GM18951 (cell line): ENCODE data around the gene TMEM52B.
"Not testable (repeated sequence)": the region's sequence is repeated elsewhere in the genome, so short reads cannot be mapped to it uniquely, and the experiment has no call there.

Source experiments
- POLR2A ChIP-seq: IDR thresholded peaks from 4 replicates; pipeline ENCODE4 v1.6.1; 2011; ENCODE audit warnings: mild to moderate bottlenecking; ENCODE audit not compliant: insufficient read length, insufficient read depth; ENCODE audit errors: extremely low read depth
- in situ Hi-C: fragments of 300-500 bp; cut with MboI; formaldehyde crosslinking; loops from one replicate; pipeline ENCODE4 v1.12.0; 2022; ENCODE audit warnings: low sequenced_read_pairs, mixed read lengths, inconsistent platforms; ENCODE audit not compliant: unreplicated experiment

TMEM52B gene

DNA sequence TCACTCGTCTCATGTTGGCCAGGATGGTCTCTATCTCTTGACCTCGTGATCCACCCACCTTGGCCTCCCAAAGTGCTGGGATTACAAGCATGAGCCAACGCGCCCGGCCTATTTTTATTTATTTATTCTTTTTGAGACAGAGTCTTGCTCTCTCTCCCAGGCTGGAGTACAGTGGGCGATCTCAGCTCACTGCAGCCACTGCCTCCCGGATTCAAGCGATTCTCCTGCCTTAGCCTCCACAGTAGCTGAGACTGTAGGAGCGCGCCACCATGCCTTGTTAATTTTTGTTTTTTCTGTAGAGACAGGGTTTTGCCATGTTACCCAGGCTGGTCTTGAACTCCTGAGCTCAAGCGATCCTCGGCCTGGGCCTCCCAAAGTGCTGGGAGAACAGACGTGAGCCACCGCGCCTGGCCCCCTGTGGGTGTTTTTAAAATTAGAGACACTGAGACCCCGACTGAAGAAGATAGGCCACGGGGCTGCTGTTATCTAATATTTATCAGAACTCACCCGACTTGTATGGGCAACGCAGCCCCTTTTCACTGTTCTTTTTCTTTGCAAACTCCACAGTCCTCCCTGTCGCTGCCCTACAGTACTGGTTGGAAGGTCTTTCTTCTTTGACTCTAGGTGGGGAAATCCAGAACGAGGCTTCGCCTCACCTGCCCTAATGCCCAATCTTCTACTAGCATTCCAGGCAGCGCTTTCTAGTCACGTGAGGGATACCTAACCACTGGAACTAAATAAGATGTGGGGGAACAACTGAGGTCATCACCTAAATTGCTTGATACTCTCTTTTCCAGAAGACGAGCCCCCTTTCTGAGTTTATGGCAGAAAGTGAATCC, 32.5 kb downstream of the TMEM52B start:
- in situ Hi-C loops, result no loop called here
- no peak for TF ChIP-seq POLR2A

DNA sequence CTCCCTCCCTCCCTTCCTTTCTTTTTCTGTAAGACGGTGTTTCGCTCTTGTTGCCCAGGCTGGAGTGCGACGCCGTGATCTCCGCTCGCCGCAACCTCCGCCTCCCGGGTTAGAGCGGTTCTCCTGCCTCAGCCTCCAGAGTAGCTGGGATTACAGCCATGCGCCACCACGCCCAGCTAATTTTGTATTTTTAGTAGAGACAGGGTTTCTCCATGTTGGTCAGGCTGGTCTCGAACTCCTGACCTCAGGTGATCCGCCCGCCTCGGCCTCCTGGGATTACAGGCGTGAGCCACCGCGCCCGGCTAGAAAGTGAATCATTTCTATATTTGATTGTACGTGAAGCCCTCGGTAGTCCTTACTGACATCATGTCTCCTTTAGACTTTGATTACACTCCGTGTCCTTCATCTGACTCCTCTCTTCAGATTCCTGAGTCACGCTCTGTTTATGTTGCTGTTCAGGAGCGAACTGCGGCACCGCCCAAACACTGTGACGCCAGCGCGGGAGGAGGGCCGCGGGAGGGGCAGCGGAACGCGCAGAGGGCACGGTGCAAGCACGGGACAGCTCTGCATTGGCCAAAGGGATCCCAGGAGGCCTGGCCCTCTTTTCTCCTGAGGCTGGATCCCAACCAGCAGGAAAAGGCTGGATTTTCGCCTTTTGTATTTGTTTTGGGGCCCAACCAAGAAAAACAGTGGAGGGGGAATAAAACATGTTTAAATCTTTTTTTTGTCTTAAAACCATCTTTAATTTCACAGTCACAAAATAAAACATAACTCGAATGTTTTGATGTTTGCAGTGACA, 33.3 kb downstream of the TMEM52B start:
- in situ Hi-C loops, result no loop called here
- no peak for TF ChIP-seq POLR2A

GRCh38 chr12:10212739-10213131, 33.9 kb downstream of the TMEM52B start, which contains the start of gene GABARAPL1:
Gene GABARAPL1, plus strand, starts transcription at chr12:10212877. Its CDS starts 253 bp downstream, at chr12:10213130.
- in situ Hi-C loops, result no loop called here
- TF ChIP-seq POLR2A, result no peak

- TF ChIP-seq POLR2A, result no peak
- in situ Hi-C loops, result no loop called here
Measured at GRCh38 chr12:10213168-10214135, 34.6 kb downstream of the TMEM52B start.

GRCh38 chr12:10214136-10214894, 35.5 kb downstream of the TMEM52B start:
- in situ Hi-C loops, result no loop called here

DNA sequence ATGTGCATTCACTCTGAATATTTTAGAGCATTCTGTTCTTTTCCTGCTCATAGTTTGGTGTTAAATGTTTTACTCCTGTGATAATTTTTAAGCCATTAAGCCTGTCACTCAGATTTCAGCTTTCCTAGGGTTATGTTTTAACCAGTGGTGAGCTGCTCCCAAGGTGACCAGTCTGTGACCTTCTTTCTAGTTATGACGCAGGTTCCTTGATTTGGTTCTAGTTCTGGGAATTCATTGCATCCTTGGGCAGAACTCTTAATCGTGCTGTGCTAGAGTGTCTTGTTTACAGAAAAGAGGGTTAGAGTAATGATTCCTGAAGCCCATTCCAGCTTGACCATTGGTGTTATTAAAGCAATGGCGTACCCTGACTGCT, 36.0 kb downstream of the TMEM52B start:
- in situ Hi-C loops, result no loop called here

More at GRCh38 chr12:10214136-10214894, 35.5 kb downstream of the TMEM52B start:
- no peak for TF ChIP-seq POLR2A

GRCh38 chr12:10215436-10215835, 36.6 kb downstream of the TMEM52B start:
- in situ Hi-C loops, result no loop called here
- TF ChIP-seq POLR2A, result no peak

More for the DNA sequence above, 36.0 kb downstream of the TMEM52B start:
- no peak for TF ChIP-seq POLR2A

- in situ Hi-C loops, result not testable (repeated sequence)
Measured at GRCh38 chr12:10215946-10216345, 37.1 kb downstream of the TMEM52B start.

- TF ChIP-seq POLR2A, result no peak
- in situ Hi-C loops, result no loop called here
Measured at GRCh38 chr12:10218021-10218420, 39.2 kb downstream of the TMEM52B start.

GRCh38 chr12:10220398-10221077, 41.7 kb downstream of the TMEM52B start:
- no peak for TF ChIP-seq POLR2A
- in situ Hi-C loops, result no loop called here

- in situ Hi-C loops, result no loop called here
- no peak for TF ChIP-seq POLR2A
Measured at GRCh38 chr12:10221846-10222245, 43.0 kb downstream of the TMEM52B start.

DNA sequence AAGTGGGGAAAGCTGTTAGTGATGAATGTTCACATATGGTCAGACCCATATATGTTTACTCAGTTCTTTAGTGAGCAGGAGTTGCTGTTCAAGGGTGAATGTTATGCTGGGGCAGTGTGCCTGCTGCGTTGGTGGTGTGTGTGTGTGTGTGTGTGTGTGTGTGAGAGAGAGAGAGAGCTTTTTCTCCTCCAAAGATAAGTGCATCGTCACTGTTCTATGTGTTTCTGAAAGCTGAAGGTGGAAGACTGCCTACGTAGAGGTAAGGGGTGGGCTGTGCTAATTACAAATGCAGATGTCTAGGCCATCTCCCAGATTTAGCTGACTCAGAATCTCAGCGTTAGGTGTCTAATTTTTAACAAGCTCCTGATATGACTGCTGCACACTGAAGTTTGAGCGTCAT, 44.4 kb downstream of the TMEM52B start:
- in situ Hi-C loops, result no loop called here
- TF ChIP-seq POLR2A, result no peak

- in situ Hi-C loops, result loop anchor here (25.0 kb wide), 1 partner anchor 537 kb away; no protein-coding TSS in a partner anchor
Measured at GRCh38 chr12:10225426-10225825, 46.6 kb downstream of the TMEM52B start.
